NOMO-1 (cell line): Measurements from ENCODE around the gene IFITM1.
A peak's percentile ranks its signal among the peaks of the same experiment; 100 is the strongest.

Experiments used
- DNase-seq, 2 experiments: peaks; one replicate each; lab custom pipeline; 2025; ENCODE audit not compliant: unreplicated experiment in 2 of 2; lab: John Stamatoyannopoulos, UW

The IFITM1 gene

GRCh38 chr11:313787-314553 lies at the start of gene IFITM1:
Gene IFITM1, plus strand, starts transcription at chr11:314040. Its CDS starts 131 bp downstream, at chr11:314171.
- DNase-seq, result peak in 1 of 2 experiments; percentile 48

DNA sequence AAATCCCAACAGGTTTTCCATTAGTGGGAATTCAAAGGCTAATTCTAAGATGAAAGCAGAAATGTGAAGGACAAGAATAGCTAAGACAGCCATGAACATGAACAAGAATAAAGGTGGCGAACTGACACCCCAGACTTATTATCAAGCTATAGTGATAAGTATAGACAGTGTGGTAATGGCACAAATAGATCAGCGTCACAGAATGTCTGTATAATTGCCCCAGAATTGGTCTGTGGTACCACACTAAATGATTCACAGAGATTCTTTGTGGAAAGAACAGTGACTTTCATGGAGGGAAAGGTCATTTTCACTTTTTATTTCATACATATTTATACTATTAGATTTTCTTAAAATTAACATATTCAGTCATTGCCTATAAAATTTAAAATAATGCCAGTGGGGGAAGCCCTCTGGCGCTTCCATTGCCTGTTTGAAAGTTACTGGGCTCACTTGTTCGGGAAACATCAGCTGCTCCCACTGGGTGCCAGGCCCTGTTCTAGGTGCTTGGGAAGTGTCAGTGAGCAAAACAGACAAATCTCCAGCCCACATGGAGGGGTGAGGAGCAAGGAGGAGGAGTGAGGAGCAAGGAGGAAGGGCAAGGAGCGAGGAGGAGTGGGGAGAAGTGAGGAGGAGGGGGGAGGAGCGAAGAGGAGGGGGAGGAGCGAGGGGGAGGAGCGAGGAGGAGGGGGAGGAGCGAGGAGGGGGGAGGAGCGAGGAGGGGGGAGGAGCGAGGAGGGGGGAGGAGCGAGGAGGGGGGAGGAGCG lies 47.0 kb upstream of the IFITM1 start:
- peak in 1 of 2 experiments; percentile 27 for DNase-seq

GRCh38 chr11:267491-267994 lies 46.3 kb upstream of the IFITM1 start:
- peak; percentile 4 to 65 for DNase-seq

DNA sequence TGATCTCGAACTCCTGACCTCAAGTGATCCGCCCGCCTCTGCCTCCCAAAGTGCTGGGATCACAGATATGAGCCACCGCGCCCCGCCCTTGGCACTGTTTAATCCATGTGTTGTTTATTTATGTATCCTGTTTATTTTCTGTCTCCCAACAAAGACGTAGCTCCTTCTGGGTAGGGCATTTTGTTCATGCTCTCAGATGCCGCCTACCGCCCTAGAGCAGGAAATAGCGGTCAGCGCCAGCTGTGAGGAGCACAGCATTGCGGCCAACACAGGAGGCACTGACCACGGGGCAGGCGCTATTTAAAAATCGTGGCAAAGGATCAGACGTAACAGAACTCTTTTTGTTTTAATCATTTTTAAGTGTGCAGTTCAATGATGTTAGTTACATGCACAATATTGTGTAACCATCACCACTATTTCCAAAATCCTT lies 45.1 kb upstream of the IFITM1 start:
- DNase-seq, result peak; percentile 78 to 90

GRCh38 chr11:269146-269890 lies 44.5 kb upstream of the IFITM1 start:
- peak; percentile 78 to 96 for DNase-seq

- no peak for DNase-seq
Measured at GRCh38 chr11:270451-271318, 43.2 kb upstream of the IFITM1 start.

DNA sequence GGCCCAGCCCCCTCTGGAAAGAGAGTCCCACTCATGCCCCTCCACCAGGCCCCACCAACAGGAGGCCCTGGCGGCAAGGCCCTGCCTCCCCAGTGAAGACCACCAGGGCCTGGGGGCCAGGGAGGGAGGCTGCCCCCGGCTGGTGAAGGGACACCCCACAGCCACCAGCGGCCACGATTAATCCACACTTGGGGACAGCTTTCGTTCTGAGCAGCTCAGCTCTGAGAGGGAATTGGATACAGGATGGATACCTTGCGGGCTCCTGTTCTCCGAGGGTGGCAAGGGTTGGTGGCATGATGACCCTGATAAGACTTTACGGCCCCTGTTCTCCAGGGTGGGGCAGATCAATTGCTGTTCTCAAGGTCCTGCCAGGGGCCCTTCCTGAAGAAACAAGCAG lies 42.5 kb upstream of the IFITM1 start:
- DNase-seq, result no peak

DNA sequence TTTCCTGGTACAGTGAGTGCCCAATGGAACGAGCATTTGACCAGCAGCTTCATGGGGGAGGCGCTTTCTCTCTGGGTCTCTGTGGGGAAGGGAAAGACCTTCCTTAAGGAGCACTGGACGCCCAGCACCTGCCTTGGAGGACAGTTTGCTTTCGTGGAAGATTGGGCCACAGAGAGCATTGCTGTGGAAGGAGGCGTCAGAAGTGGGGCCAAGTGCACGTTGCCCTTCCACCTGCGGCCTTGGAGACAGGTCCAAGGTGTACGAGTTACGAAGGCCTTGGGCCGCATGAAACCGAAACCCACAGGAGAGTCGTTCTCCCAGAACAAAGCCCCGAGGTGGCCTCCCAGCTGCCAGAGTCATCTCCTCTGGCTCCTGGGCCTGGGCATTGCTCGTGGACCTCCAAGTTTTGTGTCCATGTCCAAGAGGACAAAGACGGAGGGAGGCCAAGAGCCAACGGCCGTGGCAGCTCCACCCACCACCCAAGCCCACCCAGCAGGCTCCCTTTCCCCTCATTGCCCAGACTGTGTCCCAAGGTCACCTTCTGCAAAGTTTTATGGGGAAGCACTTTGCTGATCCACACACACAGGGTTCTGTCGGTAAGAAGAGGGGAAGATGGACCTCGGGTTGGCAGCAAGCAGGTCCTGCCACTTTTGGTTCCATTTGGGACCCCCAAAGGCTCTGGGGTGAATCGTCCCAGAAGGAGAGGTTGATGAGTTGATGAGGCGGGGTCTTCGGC lies 41.5 kb upstream of the IFITM1 start:
- DNase-seq, result no peak

DNA sequence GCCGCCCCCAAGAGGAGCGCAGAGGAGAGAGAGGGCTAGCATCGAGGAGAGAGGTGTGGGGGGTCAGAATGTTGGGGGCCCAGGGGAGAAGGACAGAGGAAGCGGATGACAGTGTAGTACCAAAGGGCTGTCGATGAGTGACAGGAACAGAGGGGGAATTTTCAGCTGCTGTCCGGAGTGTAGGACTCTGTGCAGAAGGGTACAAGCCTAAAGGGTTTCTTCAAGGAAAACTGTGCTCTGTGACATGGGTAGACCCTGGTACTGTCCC lies 41.0 kb upstream of the IFITM1 start:
- no peak for DNase-seq

DNA sequence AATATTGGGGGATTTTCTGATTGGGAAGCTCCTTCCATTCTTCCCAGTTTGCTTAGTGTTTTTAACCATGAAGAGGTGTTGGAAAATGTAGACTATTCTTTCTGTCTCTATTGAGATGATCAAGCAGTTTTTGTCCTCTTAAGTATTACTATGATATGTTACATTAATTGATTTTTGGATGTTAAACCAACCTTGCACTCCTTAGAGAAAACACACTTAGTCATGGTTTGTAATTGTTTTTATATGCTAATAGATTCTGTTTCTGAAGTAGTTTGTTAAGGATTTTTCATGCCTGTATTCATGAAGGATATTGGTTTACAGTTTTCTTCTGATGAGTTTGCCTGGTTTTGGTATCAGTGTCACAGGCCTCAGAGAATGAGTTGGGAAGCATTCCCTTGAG lies 37.6 kb upstream of the IFITM1 start:
- DNase-seq, result no peak

DNA sequence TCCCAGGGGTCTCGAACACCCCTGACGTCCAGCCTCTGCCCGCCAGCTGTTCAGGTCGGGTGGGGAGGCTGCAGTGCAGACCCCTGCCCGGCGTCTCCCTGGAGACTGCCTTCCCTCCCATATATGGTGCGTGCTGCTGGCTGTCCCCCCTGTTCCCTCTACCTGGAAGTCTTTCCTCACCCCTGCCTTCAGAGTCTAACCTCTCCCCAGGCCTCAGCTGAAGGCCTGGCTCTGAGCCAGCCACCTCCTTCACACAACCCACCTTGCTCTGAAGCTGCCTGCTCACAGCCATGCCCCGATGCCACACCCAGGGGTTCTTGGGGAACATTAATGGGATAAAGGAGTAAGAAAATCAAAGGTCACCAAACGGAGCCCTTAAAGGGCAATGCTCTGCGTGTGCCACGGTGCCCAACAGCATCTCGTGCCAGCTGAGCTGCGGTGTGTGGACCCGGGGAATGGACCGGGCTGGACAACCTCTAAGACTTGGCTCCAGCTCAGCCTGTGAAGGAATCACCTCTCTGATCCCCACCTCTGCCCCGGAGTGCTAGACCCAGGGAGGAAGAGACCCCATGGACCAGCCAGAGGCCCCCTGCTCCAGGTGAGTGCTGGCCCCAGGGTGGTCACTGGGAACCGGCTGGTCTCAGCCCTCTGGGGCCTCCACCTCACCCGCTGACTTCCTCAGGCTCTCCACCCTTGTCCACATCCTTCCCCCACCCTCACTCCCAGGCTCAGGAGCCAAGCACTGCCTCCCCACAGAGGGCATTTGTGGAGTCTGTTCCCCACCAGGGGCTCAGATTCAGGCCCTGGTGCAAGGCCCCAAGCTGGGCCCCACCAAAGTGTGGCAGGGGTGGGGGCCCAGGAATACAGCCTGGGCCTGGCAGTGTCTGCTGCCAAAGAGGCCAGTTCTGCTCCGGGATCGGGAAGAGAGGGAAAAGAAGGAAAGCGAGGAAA lies 35.6 kb upstream of the IFITM1 start, which contains the start of gene NLRP6:
Gene NLRP6, plus strand, starts transcription at position 407 of the 951 bp plus-strand sequence. Its CDS starts 163 bp downstream, at position 570.
- DNase-seq, result no peak

- DNase-seq, result peak in 1 of 2 experiments; percentile 5
Measured at GRCh38 chr11:279040-279965, 34.5 kb upstream of the IFITM1 start.

GRCh38 chr11:279966-280705 lies 33.7 kb upstream of the IFITM1 start:
- DNase-seq, result peak; percentile 40 to 48

- no peak for DNase-seq
Measured at GRCh38 chr11:280706-281485, 32.9 kb upstream of the IFITM1 start.

DNA sequence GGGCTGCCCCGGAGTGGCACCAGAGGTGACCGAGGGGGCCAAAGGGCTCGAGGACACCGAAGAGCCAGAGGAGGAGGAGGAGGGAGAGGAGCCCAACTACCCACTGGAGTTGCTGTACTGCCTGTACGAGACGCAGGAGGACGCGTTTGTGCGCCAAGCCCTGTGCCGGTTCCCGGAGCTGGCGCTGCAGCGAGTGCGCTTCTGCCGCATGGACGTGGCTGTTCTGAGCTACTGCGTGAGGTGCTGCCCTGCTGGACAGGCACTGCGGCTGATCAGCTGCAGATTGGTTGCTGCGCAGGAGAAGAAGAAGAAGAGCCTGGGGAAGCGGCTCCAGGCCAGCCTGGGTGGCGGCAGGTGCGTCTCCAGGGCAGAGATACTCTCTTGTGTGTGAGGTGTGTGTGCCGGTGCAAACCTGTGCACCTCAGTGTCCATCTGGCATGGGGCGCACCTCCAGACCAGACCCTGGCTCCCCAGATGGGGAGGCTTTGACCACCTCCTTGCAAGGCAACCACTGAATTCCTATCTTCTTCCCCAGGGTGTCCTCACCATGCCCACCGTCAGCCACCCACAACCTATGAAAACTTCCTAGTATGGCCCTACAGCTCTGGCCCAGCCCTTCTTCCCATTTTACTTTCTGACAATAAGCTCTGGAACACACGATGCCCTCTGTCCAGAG lies 32.2 kb upstream of the IFITM1 start:
- DNase-seq, result peak in 1 of 2 experiments; percentile 21
